Middle frontal gyrus (tissue), 1 donor: Measurements from ENCODE around the gene HSDL1.

Source experiments
- DNase-seq: peaks from one replicate; pipeline ENCODE4 v3.0.0-alpha.2; 2015; ENCODE audit warnings: low spot score; ENCODE audit errors: extremely low spot score

The HSDL1 gene

GRCh38 chr16:84109598-84110335 is 35.2 kb downstream of the HSDL1 start:
- DNase-seq = no peak

- no peak for DNase-seq
Measured at GRCh38 chr16:84107921-84108320, 37.1 kb downstream of the HSDL1 start.

GRCh38 chr16:84105948-84106740 is 38.8 kb downstream of the HSDL1 start:
- DNase-seq = no peak

GRCh38 chr16:84105301-84105815 is 39.6 kb downstream of the HSDL1 start:
- no peak for DNase-seq

- DNase-seq = no peak
Measured at GRCh38 chr16:84104231-84104630, 40.7 kb downstream of the HSDL1 start.

GRCh38 chr16:84103678-84104077 is 41.3 kb downstream of the HSDL1 start:
- DNase-seq = no peak

- DNase-seq = no peak
Measured at GRCh38 chr16:84098939-84099338, 46.0 kb downstream of the HSDL1 start.

GRCh38 chr16:84096447-84097005 is 48.5 kb downstream of the HSDL1 start:
- DNase-seq = no peak

- no peak for DNase-seq
Measured at GRCh38 chr16:84095466-84095865, 49.5 kb downstream of the HSDL1 start.

GRCh38 chr16:84093879-84094270 is 51.1 kb downstream of the HSDL1 start:
- no peak for DNase-seq

- DNase-seq = no peak
Measured at GRCh38 chr16:84093120-84093878, 51.7 kb downstream of the HSDL1 start.

GRCh38 chr16:84091460-84091859 is 53.5 kb downstream of the HSDL1 start:
- no peak for DNase-seq

- no peak for DNase-seq
Measured at GRCh38 chr16:84090211-84090610, 54.8 kb downstream of the HSDL1 start.

- no peak for DNase-seq
Measured at GRCh38 chr16:84088695-84089395, 56.1 kb downstream of the HSDL1 start.

GRCh38 chr16:84087466-84088151 is 57.4 kb downstream of the HSDL1 start:
- DNase-seq = no peak

- no peak for DNase-seq
Measured at GRCh38 chr16:84087001-84087400, 58.0 kb downstream of the HSDL1 start.

- DNase-seq = no peak
Measured at GRCh38 chr16:84086341-84086740, 58.6 kb downstream of the HSDL1 start.

GRCh38 chr16:84085773-84086172 is 59.2 kb downstream of the HSDL1 start:
- DNase-seq = no peak

- DNase-seq = no peak
Measured at GRCh38 chr16:84085271-84085667, 59.7 kb downstream of the HSDL1 start.

- no peak for DNase-seq
Measured at GRCh38 chr16:84084570-84085270, 60.3 kb downstream of the HSDL1 start.
